T1000 (cell line): ENCODE data around the gene SERPINA12.

Source experiments
- DNase-seq: peaks from one replicate; lab custom pipeline; 2025; ENCODE audit warnings: mixed read lengths; lab: John Stamatoyannopoulos, UW

The SERPINA12 gene, protein sequence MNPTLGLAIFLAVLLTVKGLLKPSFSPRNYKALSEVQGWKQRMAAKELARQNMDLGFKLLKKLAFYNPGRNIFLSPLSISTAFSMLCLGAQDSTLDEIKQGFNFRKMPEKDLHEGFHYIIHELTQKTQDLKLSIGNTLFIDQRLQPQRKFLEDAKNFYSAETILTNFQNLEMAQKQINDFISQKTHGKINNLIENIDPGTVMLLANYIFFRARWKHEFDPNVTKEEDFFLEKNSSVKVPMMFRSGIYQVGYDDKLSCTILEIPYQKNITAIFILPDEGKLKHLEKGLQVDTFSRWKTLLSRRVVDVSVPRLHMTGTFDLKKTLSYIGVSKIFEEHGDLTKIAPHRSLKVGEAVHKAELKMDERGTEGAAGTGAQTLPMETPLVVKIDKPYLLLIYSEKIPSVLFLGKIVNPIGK

DNA sequence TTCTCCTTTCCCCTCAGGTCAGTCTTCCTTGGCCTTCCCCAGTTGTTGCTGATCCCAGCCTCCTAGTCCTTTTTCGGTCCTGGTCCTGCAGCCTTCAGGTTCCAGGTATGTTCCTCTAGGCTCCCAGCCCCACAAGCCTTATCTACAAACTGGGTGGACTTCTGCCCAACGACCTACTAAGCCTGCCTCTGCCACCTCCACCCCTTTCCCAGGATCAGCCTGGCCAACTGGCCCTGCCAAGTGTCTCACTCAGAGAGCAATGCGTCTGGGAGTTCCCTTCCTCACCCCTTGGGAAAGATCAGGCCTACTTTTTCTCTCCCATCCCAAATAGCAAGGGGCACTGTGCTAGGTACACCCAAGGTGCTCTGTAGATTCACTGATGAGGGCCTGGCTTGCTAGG, at the start of gene SERPINA12:
Gene SERPINA12, minus strand, starts transcription at position 114 of the 400 bp plus-strand sequence. CDS start 11,072 bp downstream, outside the sequence.
- DNase-seq = no peak

DNA sequence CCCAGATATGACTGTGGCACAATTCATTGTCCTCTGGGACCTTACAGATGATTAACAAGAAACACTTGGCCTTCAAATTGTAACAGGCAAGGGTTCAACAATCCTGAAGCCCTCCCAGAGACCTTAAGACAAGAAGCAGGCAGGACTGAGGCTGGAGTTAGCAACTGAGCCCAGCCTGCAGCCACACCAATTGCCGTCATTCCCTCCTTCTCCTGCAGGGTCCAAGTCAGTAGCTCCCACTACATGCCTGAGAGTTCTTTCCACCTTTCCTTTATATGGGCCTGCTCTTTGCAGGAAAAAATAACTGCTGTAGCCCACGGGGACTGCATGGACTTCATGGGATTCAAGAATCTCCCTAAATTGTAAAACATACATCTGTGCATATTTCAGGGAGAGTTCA, 49.6 kb upstream of the SERPINA12 start:
- DNase-seq = no peak

DNA sequence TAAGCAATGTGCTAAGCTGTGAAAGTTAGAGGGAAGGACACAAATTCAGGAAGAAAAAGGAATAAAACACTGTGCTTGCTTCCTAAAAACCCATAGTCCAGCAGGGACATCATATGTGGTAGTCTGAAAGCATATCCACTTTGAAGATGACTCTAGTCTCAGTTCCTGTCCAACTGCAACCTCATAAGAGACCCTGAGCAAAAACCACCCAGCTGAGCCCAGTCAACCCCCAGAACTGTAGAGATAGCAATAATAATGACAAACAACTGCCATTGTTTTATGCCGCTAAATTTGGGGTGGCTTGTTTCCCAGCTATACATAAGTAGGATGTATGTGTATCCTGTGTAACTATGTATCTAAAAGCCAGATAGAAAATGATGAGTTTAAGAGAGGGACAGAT, 48.1 kb upstream of the SERPINA12 start:
- DNase-seq = no peak

DNA sequence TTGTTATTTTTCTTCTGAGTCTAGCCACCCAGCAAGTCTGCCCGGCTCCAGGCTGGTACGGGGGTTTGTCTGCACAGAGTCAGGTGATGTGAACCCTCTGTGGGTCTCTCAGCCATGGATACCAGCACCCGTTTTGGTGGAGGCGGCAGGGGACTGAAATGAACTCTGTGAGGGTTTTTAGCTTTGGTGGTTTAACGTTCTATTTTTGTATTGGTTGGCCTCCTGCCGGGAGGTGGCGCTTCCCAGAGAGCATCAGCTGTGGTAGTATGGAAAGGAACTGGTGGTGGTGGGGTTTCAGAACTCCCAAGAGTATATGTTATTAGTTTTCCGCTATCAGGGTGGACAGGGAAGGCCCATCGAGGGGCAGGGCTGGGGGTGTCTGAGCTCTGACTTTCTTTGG, 46.7 kb upstream of the SERPINA12 start:
- DNase-seq = no peak

DNA sequence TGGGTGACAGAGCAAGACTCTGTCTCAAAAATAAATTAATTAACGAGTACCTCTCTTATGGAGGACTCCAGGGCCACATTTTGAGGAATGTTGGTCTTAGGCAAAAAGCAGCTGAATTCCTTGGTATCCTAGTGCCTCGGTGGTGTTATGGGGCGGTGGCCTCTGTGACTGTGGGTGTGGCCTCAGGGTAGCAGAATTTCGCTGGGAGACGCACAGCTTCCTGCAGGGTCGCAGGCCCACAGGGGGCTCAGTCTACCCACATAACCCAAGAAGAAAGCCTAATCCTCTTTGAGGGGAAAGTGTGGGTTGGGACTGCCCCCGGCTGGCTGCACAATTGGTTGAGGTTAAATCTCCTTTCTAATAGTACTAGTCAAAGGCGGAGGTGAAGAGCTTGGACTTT, 40.8 kb upstream of the SERPINA12 start:
- DNase-seq = no peak

DNA sequence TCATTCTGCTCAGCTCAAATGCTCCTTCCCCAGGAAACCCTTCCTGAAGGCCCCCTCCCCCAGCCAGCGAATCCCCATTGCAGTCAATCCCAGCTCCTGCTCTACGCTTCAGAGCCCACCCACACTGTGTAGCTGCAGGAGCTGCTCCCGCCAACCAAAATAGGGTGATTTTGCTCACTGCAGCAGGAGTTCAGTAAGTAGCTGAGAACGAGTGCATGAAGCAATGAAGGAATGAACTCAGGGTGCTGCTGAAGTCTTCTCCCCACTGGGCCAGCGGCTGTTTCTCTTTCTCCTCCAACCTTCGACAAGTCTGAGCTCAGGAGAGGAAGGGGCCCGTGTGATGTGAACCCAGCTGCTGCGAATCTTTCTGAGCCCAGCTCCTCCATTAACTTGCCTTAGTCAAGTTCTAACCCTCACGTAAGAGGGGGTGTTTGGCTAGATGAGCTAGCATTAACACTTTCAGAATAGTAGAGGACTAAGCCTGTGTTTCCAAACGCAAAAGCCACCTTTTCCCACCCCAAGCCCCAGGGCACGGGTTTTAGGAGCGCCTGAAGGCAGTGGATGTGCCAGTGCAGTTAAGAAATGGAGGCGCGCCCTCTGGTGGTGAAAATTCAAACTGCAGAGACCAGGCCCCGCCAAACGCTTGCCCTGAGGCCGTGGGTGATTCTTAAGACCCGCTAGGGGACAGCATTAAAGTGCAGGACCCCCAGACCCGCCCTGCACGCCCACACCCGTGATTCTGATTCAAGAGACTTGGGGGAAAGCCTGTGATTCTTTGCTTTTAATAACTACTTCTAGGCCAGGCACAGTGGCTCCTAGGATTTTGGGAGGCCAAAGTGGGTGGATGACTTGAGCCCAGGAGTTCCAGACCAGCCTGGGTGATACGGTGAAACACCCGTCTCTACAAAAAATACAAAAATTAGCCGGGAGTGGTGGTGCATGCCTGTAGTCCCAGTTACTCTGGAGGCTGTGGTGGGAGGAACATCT, 40.0 kb upstream of the SERPINA12 start:
- DNase-seq = no peak

DNA sequence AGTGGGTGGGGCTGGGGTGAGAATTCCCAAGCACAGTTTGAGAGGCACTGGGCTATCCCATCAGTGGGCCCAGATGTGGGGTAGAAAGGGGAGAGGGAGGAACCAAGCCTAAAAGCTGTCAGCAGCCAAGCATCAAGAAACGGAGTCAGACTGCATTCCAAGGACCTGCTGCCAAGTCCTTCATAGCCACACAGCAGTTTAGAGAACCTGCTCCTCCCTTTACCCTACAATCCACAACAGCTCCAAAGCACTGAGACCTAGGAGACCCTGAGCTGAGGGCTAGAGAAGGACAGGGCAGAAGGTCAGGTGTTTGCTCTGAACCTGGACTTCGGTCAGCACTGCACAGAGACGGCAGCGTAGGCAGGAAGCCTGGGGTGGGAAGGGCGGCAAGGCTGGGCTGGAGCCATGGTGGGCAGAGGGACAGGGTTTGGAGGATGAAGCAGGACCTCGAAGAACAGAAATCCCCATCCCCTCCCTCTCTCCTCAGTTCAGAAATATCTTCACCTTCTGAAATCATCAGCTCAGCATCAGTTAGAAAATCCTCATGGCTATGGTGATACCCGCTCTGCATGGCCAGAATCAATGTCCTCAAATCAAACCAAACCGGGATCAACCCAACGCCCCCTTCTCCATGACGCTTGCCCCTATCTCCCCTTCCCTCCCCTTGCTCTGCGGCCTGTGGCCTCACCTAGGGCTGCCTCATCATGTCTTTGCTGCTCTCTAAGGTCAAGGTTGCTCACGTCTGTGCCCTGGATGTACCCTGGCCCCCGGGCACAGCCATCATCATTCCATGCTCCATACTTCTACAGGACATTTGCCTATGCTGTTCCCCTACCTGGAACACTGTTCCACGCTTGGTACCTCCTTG, 39.1 kb upstream of the SERPINA12 start:
- no peak for DNase-seq

DNA sequence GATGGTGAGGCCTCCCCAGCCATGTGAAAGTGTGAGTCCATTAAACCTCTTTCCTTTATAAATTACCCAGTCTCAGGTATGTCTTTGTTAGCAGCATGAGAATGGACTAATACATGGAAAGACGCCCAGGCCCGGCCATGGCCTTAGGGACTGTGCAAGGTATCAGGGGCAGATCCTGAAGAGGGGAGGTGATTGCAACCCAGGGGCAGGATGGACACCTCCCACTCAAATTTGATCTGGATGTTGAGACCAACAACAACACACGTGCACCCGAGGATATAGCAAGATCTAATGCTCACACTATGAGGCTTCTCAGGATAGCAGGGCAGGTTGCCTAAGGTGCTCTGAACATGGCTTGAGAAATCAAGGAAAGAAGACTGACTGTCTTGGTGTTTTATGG, 38.5 kb upstream of the SERPINA12 start:
- DNase-seq = no peak

DNA sequence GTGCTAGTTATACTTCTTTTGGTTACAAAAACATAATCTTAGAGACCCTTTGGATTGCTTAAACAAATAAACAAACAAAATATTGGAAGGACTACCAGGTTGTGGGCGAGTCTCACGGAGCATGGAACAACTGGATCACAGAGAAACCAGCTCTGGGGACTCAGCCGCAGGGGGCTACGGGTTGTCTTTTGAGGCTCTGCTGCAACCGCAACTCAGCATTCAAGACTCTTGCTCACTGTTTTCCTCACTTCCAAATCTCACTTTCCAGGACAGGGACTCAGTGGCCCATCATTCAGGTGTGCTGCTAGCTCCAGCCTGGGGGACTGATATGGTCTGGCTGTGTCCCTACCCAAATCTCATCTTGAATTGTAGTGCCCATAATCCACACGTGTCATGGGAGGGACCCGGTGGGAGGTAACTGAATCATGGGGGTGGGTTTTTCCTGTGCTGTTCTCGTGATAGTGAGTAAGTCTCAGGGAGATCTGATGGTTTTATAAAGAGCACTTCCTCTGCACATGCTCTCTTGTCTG, 37.9 kb upstream of the SERPINA12 start:
- no peak for DNase-seq

DNA sequence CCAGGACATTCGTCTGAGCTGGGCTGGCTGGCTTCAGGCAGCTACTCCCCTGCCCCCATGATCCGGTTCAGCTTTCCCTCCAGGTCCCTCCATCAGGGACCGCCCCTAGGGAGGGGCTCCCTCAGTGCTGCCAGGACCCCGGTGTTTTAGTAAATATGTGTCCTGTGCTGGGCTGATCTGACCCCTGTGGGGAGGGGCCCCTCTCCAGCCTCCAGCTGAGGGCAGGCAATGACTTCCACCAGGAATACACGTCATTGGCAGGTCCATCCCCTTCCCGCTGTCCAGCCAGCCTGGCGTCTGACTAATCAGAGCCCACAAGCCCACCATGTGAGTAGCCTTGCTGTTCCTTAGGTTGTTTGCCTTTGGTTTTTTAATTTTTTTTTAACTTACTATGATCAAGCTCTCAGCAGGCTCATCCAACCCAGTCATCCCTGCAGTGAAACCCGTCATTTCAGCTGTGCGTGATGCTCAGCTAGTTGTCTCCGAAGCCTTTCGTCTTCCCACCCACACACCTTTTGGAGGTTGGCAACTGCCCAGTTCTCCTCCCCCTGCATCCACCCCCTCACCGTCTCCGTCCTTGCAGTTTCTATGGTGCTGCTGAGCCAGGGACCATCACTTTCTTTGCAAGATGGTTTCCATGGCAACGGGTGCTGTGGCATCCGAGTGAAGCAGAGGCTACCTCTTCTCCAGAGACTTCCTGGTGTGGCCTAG, 36.0 kb upstream of the SERPINA12 start:
- no peak for DNase-seq

DNA sequence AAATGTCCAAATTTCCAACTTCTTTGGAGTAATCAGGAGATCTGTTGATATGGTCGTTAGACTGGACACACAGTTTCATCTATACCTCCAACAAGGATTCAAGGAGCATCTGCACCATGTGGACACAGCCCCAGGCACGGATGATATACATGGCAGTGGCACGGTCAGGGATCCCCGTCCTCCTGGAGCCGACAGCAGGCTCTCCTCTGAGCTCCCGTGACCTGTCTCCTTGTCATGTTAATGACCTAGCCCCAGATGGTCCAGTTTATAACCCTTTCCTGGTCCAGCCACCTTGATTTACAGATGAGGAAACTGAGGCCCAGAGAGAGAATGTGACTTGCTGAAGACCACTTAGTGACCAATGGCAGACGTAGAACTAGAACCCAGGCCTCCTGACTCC, 35.5 kb upstream of the SERPINA12 start:
- no peak for DNase-seq

DNA sequence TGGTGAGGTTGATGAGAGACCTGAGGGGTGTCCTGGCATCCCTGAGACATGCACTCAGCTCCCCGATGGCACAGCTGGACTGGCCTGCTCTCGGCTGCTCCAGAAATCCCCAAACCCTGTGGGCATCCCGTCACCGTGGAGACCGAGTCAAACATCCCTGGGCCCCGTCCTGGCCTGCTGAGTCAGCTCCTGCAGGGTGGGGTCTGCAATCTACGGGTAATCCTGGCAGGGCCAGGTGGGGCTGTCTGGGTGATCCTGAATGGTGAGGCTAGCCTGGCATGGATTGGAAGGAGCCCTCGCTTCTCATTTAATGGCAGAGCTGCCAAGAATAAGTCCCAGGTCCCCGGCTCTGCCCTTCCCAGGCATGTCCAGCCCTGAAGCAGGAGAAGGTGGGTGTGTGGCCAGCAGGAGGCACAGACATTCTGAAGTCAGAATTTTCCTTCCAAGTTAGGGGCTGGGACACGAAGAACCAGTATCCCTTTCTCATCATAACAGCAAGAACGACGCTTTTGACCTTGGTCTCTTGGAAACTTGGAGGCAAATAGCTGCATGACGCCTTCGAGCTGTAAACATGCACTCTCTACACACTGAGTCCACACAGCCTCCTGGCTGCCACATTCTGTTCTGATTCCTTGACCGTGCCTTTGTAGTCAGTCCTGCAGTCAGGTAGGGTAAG, 34.3 kb upstream of the SERPINA12 start:
- no peak for DNase-seq

DNA sequence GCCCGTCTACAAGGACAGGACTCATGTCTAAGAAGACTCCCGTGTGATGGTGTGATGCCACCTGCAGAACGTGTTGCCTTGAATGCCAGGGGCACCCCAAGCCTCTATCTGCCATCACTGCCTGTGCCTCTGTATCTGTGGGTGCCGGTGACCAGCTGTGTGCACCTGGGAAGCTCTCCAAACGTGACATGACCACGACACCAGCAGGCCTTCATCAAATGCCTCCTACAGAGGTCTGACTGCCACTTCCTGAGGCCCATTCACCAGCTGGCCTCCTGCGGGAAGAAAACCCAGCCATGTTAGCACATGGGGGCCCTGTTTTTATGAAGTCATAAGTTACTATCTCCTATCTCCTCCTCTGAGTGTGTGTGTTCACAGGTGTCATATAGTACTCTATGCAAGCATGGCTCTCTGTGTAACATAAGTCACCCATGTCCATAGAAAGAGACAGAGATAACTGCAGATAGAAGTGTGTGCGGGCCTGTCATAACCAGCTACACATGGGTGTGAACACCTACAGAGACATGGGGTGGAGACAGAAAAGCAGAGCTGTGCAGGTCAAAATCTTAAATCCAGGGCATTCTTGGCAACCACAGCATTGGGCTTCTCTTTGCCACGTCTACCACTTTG, 33.7 kb upstream of the SERPINA12 start:
- DNase-seq = no peak

DNA sequence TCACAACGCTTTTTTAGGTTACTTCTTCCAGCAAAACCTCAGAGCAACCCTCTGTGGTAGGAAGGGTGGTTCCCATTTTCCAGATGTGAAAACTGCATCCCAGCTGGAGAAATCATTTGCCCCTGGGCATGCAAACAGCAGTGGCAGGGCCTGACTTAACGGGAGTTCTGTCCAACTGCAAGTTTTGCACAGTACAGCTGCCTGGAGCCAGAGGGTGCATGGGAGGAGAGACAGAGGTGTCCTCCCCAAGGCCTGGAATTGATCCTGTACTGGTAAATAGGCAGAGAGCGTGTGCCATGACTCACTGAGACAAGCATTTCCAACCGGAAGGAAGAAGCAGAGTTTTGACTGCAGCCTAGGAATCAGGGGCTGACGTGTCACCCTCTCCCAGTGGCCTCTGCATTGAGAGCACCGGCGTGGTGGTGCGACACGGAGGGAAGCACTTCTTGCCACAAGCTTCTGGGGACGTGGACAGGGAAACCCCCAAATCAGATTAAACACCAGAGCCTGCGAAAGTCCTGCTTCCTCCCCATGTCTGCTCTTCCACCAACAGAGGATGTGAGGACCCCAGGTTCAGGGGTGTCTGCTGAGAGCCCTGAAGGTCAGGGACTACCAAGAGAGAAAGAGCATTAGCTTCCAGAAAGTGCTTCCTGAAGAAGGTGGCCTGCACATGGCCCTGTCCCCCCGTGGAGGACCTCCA, 33.0 kb upstream of the SERPINA12 start:
- DNase-seq = no peak

DNA sequence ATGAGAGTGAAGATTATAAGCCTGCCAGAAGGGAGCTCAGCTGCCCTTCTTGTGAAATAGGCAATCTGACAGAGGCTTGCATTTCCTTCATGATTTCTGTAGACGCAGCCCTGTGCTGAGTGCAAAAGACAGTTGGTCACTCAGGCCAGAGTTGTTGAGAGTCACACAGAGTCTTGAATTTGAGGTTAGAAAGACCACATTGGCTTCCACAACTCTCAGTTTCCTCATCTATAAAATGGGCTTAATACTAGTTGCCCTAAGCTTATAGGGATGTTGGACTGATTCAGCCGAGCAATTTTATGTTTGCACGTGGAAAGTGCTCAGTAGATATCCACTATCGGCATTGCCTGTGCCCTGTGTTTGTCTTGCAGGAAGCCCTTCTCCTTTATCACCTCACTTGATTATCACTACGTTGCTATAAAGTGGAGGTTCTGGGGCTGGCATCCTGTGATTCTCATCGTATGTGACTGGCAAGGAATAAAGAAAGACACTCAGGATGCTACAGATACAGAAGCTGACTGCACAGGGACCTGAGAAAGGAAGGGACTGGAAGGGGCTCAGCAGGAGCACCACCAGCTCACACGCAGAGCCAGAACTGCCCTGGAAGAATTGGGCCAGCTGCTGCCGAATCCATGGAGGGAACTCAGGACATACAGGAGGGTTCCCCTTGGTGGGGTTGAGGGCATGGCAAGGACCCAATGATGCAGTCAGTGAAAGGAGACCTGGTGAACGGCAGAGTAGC, 32.1 kb upstream of the SERPINA12 start:
- no peak for DNase-seq

DNA sequence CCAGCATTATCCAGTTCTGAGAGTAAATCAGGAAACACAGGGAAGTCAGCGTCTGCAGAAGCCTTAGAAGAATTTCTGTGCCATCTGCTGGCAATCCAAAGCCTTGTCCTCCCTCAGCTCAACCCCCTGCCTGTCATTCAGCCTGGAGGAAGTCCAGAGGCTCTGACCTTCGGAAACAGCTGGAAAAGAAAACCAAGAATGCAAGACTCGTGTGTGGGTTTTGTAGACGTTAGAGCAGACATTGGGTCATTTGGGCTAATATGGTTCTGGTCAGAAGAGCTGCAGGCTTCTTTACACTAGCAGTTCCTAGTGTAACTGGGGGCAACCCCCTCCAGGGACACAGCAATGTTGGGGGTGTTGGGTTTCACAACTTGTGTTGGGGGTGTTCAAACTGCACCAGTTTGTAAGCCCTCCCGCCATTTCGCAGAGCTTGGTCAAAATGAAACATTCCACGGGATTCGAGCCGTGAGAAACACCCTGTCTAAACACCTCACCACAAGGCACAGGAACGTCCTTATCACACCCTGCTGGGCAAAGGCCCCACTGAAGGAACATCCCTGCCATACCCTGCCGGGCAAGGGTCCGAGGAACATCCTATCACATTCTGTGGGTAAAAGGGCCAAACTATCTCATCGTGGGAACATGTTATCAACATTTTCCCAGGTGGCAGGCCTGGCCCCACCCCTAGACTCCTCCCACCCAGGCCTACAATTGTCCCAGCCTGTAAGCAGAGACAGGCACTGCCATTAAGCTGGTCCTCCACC, 30.9 kb upstream of the SERPINA12 start:
- no peak for DNase-seq

DNA sequence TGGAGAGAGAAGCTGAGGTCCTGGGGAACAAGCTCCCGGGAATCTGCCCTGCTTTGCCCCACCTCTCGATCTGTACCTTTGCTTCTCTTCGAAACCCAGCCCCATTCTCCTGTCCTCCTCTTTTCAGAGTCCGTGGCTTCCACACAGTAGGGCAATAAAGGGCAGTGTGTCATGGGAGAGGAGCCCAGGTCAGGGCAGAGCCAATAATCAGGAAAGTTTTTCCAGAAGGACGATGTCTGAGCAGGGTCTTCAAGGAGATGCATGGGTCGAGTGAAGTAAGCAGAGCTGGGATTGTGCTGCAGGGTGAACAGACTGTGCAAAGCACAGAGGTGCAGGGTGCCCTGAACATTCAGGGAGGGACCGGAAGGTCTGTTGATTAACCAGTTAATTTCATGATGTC, 29.9 kb upstream of the SERPINA12 start:
- no peak for DNase-seq
